ENCODE results near the gene TNFRSF1A. TPM values are rescaled to one million over a fixed set of nuclear protein-coding genes. Genes with fewer than 3 reads are reported as not detected.

The TNFRSF1A gene
- total and polyA plus RNA-seq, 2 of the 13 experiments (the other 11 are each of a cell fraction or from before 2014, with no cell fraction given): 41.5 to 61.2 TPM

DNA sequence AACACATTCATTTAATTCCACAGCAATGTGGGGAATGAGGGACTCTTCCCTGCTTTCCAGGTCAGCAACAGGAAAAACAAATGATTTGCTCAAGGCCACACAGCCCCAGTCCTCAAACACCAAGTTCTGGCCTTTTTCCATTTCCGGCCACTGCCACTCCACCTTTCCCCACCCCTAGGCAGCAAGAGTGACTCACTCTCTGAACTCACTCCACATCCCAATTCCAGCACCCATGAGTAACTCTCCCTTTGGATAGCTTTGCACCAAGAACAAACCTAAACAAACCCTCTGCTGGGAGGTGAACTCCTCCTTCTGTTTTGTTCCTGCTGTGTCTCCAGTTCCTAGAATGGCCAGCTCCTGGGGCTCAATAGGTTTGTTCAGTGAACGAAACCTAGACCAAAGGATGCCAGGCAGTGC lies 61.8 kb downstream of the TNFRSF1A start (continued):
- TF ChIP-seq, protein P1, sequence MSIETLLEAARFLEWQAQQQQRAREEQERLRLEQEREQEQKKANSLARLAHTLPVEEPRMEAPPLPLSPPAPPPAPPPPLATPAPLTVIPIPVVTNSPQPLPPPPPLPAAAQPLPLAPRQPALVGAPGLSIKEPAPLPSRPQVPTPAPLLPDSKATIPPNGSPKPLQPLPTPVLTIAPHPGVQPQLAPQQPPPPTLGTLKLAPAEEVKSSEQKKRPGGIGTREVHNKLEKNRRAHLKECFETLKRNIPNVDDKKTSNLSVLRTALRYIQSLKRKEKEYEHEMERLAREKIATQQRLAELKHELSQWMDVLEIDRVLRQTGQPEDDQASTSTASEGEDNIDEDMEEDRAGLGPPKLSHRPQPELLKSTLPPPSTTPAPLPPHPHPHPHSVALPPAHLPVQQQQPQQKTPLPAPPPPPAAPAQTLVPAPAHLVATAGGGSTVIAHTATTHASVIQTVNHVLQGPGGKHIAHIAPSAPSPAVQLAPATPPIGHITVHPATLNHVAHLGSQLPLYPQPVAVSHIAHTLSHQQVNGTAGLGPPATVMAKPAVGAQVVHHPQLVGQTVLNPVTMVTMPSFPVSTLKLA (IDR thresholded peaks at IDR 0.05): no peak
- TF ChIP-seq CENPX (CRISPR knock-in tag; IDR thresholded peaks at IDR 0.05): no peak
- TF ChIP-seq SRY (CRISPR knock-in tag; IDR thresholded peaks at IDR 0.05): no peak
- TF ChIP-seq EP300 (IDR thresholded peaks at IDR 0.05; ENCODE audit: low read depth in 2 of 2, low read length in 2 of 2): peak in 1 of 2 experiments; percentile 78; a peak in 2 of 4 replicates
- TF ChIP-seq EP300 (CRISPR knock-in tag; IDR thresholded peaks at IDR 0.05; ENCODE audit: borderline replicate concordance): 0 out of 2 replicates have a peak, but pooled peaks have one; percentile 43

DNA sequence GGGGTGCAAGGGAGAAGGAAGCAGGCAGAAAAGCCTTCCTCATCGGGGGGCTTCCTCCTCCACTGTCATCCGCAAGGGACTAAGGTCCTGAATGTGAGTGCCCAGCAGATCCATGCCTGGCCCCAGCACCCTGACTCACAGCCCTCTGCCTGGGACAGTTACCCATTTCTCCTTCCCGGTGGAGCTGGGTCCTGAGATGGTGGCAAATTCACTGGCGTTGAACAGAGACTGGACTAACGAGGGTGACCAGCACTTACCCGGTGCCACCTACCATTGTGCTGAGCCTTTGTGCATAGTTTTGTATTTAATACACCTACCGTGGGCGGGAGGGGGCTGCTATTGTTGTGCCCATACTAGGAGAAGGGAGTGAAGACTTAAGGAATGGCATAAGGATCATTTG lies 62.2 kb downstream of the TNFRSF1A start:
- H2AFZ ChIP-seq (ENCODE audit: low read length): no peak overlapping the region
- DNase-seq (ENCODE audit: low spot score) (no peak), FAIRE-seq (no peak), ATAC-seq (peak; percentile 17; the same call in 2 of the 3 replicates)
- H4K20me1 ChIP-seq (ENCODE audit: insufficient read depth, low read length): no peaks in the 10 kb centered on the region
- CTCF ChIA-PET (ENCODE audit: low intra/inter-chr PET ratio, low total read pairs): interaction anchor here (1.3 to 2.9 kb wide), 2 partner anchors 83 to 217 kb away, joined by 3 to 29 read pairs; no protein-coding TSS in a partner anchor
- peak overlapping the region; percentile 81 for H3K4me2 ChIP-seq (ENCODE audit: low read depth, low read length)
- peak overlapping the region; percentile 52 for H3K9ac ChIP-seq (ENCODE audit: insufficient read depth, low read depth, low read length)
- no peaks in the 10 kb centered on the region for H3K36me3 ChIP-seq (replicated peaks in 1 of 2; ENCODE audit: control insufficient read depth in 1 of 2, insufficient read depth in 2 of 2, low read length in 2 of 2)
- WGBS (ENCODE audit: low lambda C conversion rate): 22% methylated on average over 5 of the region's 8 CpGs
- H3K4me1 ChIP-seq (ENCODE audit: insufficient read depth, low read length): peaks cover 84% of the 10 kb centered on the region
- POLR2A ChIA-PET: interaction anchor here (0.6 to 3.3 kb wide), 18 partner anchors 9 to 221 kb away, joined by 3 to 17 read pairs (median 6); partner anchors contain the start of genes CD9 and LTBR
- no peaks in the 10 kb centered on the region for H3K79me2 ChIP-seq (ENCODE audit: insufficient read depth, low read length)
- H3K27ac ChIP-seq (ENCODE audit: extremely low read length, insufficient read depth, low read length): peak overlapping the region; percentile 75
- no peaks in the 10 kb centered on the region for H3K9me3 ChIP-seq (ENCODE audit: low read length)
- H3K27me3 ChIP-seq (ENCODE audit: control insufficient read depth in 1 of 2, insufficient read depth in 2 of 2, low read length in 2 of 2): peaks cover 0 to 9% of the 10 kb centered on the region in 2 experiments; a peak in 3 of 5 replicates
- peak overlapping the region in 1 of 3 experiments; percentile 32; a peak in 2 of 6 replicates for H3K4me3 ChIP-seq (replicated peaks in 1 of 3; ENCODE audit: insufficient read depth in 1 of 3, low read depth in 2 of 3, low read length in 3 of 3)
- intact Hi-C loops (cut with micrococcal nuclease; ENCODE audit: unreplicated experiment) (loop anchor here (10.0 kb wide), 1 partner anchor 295 kb away; no protein-coding TSS in a partner anchor), in situ Hi-C loops (cut with HindIII; ENCODE audit: extremely low pct_ligation_motif_present, low pct_unique_long_range_greater_than_20kb) (loop anchor here (5.0 to 10.0 kb wide), 4 partner anchors 47 to 295 kb away; no protein-coding TSS in a partner anchor)
- BruUV-seq (replicated peaks): no TSS peak
- TF ChIP-seq, protein P2, sequence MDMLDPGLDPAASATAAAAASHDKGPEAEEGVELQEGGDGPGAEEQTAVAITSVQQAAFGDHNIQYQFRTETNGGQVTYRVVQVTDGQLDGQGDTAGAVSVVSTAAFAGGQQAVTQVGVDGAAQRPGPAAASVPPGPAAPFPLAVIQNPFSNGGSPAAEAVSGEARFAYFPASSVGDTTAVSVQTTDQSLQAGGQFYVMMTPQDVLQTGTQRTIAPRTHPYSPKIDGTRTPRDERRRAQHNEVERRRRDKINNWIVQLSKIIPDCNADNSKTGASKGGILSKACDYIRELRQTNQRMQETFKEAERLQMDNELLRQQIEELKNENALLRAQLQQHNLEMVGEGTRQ (IDR thresholded peaks at IDR 0.05; ENCODE audit: low read depth, low read length): no peak
- TF ChIP-seq, protein P2 (CRISPR knock-in tag; IDR thresholded peaks at IDR 0.05; ENCODE audit: borderline replicate concordance): no peak
- TF ChIP-seq MTA1 (CRISPR knock-in tag; IDR thresholded peaks at IDR 0.05; ENCODE audit: borderline replicate concordance) (0 out of 2 replicates have a peak, but pooled peaks have one; percentile 41), NFATC3 (CRISPR knock-in tag; IDR thresholded peaks at IDR 0.05) (no peak), BHLHE40 (IDR thresholded peaks at IDR 0.05; ENCODE audit: low read length) (no peak), HNF4G (IDR thresholded peaks at IDR 0.05; ENCODE audit: borderline replicate concordance, low read depth, low read length) (no peak), HNF4G (CRISPR knock-in tag; IDR thresholded peaks at IDR 0.05; ENCODE audit: borderline replicate concordance, low read depth) (no peak), ZNF136 (CRISPR knock-in tag; IDR thresholded peaks at IDR 0.05; ENCODE audit: low read depth) (no peak)
- TF ChIP-seq, protein P3, sequence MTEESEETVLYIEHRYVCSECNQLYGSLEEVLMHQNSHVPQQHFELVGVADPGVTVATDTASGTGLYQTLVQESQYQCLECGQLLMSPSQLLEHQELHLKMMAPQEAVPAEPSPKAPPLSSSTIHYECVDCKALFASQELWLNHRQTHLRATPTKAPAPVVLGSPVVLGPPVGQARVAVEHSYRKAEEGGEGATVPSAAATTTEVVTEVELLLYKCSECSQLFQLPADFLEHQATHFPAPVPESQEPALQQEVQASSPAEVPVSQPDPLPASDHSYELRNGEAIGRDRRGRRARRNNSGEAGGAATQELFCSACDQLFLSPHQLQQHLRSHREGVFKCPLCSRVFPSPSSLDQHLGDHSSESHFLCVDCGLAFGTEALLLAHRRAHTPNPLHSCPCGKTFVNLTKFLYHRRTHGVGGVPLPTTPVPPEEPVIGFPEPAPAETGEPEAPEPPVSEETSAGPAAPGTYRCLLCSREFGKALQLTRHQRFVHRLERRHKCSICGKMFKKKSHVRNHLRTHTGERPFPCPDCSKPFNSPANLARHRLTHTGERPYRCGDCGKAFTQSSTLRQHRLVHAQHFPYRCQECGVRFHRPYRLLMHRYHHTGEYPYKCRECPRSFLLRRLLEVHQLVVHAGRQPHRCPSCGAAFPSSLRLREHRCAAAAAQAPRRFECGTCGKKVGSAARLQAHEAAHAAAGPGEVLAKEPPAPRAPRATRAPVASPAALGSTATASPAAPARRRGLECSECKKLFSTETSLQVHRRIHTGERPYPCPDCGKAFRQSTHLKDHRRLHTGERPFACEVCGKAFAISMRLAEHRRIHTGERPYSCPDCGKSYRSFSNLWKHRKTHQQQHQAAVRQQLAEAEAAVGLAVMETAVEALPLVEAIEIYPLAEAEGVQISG (CRISPR knock-in tag; IDR thresholded peaks at IDR 0.05): peak; percentile 8; the same call in 1 of the 2 replicates
- TF ChIP-seq, protein P4, sequence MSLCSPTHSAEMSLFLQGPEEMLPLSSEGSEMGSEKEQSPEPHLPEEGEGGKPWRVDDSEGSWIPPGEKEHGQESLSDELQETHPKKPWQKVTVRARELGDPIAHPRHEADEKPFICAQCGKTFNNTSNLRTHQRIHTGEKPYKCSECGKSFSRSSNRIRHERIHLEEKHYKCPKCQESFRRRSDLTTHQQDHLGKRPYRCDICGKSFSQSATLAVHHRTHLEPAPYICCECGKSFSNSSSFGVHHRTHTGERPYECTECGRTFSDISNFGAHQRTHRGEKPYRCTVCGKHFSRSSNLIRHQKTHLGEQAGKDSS (CRISPR knock-in tag; IDR thresholded peaks at IDR 0.05; ENCODE audit: borderline replicate concordance, low read depth): 0 out of 2 replicates have a peak, but pooled peaks have one; percentile 14
